HCT116 (cell line): Measurements from ENCODE around the gene THSD4. TPM values are rescaled to one million over a fixed set of nuclear protein-coding genes. Genes with fewer than 3 reads are reported as not detected.

Experiments
- ATAC-seq: fragments of 200-7000 bp; cut with Tn5 transposase; 2 replicates; pipeline ENCODE4 v1.9.1; 2020; ENCODE audit warnings: mild to moderate bottlenecking, moderate library complexity
- BruUV-seq: library from RNA; stranded (reverse); fragments of 400-500 nt; replicated peaks from 2 replicates; lab custom pipeline; 2021; lab: Mats Ljungman, UMichigan
- CTCF ChIA-PET: fragments of 300-600 bp; sonication (Branson Sonifier 250); formaldehyde crosslinking; loops from one replicate; lab custom pipeline; 2021; ENCODE audit warnings: antibody characterized with exemption; lab: Charles Lee
- POLR2A ChIA-PET: fragments of 300-600, 350-600 bp; sonication (Branson Sonifier 250); formaldehyde crosslinking; loops from one replicate; lab custom pipeline; 2021; ENCODE audit warnings: antibody characterized with exemption; lab: Charles Lee
- RAD21 ChIA-PET, 2 experiments: fragments of 300-600 bp; sonication (Branson Sonifier 250); formaldehyde crosslinking; loops; one replicate each; lab custom pipeline; 2023; ENCODE audit warnings: low total read pairs in 2 of 2; ENCODE audit not compliant: uncharacterized antibody in 2 of 2, unreplicated experiment in 2 of 2, low non-redundant PET in 1 of 2; lab: Charles Lee
- DNase-seq: peaks from one replicate; pipeline ENCODE4 v3.0.0-alpha.2; 2010; ENCODE audit warnings: low read depth, low spot score
- H2AFZ ChIP-seq: fragments of 200-600 bp; shearing (Covaris generic), sonication (generic); 2 replicates; pipeline ENCODE4 v1.6.1; 2017; ENCODE audit warnings: low read depth, mixed run types, mixed read lengths, antibody characterized with exemption, low read length; ENCODE audit not compliant: poor library complexity, severe bottlenecking
- H3K27ac ChIP-seq: 2 replicates; pipeline ENCODE4 v1.5.1; 2012; ENCODE audit warnings: low read depth, low read length
- H3K27me3 ChIP-seq: fragments of 200-600 bp; sonication (generic); 2 replicates; pipeline ENCODE4 v1.6.1; 2016; ENCODE audit warnings: mixed run types, low read length, mixed read lengths; ENCODE audit not compliant: insufficient read depth
- H3K36me3 ChIP-seq, 2 experiments: fragments of 200-500 bp in 1 of 2; fragments of 200-600 bp in 1 of 2; sonication (Bioruptor generic) in 1 of 2; sonication (generic) in 1 of 2; 2 replicates each; pipeline versions ENCODE4 v1.5.1 to v1.6.1; 2014 to 2016; ENCODE audit warnings: low read length in 2 of 2, inconsistent platforms in 1 of 2, mixed read lengths in 1 of 2, mixed run types in 1 of 2; ENCODE audit not compliant: insufficient read depth in 2 of 2, control insufficient read depth in 1 of 2
- H3K4me1 ChIP-seq, 2 experiments: fragments of 200-600 bp in 1 of 2; sonication (generic) in 1 of 2; 2 replicates each; pipeline versions ENCODE4 v1.5.1 to v1.6.1; 2012 to 2017; ENCODE audit warnings: low read length in 2 of 2, inconsistent platforms in 1 of 2, mild to moderate bottlenecking in 1 of 2, mixed read lengths in 1 of 2, mixed run types in 1 of 2, moderate library complexity in 1 of 2; ENCODE audit not compliant: insufficient read depth in 2 of 2, control insufficient read depth in 1 of 2
- H3K4me2 ChIP-seq: fragments of 200-600 bp; sonication (generic); 2 replicates; pipeline ENCODE4 v1.6.1; 2017; ENCODE audit warnings: mixed run types, low read length, mixed read lengths
- H3K4me3 ChIP-seq, 2 experiments: fragments of 200-600 bp in 1 of 2; sonication (generic) in 1 of 2; replicated peaks in 1 of 2; 2 replicates each; pipeline ENCODE4 v1.5.1; 2011 to 2016; ENCODE audit warnings: low read length in 2 of 2, control low read depth in 1 of 2, low read depth in 1 of 2, mild to moderate bottlenecking in 1 of 2, mixed read lengths in 1 of 2, mixed run types in 1 of 2
- H3K79me2 ChIP-seq: fragments of 200-600 bp; sonication (generic); 2 replicates; pipeline ENCODE4 v1.6.1; 2017; ENCODE audit warnings: mild to moderate bottlenecking, mixed run types, low read length, moderate library complexity, mixed read lengths; ENCODE audit not compliant: insufficient read depth
- H3K9ac ChIP-seq: fragments of 200-600 bp; sonication (generic); 2 replicates; pipeline ENCODE4 v1.6.1; 2016; ENCODE audit warnings: low read length, mixed read lengths
- H3K9me2 ChIP-seq: fragments of 200-600 bp; sonication (generic), shearing (Covaris generic); 2 replicates; pipeline ENCODE4 v1.6.1; 2017; ENCODE audit warnings: mixed run types, mild to moderate bottlenecking, moderate library complexity; ENCODE audit not compliant: insufficient read depth
- H3K9me3 ChIP-seq, 2 experiments: fragments of 200-500 bp in 1 of 2; fragments of 200-600 bp in 1 of 2; sonication (Bioruptor generic) in 1 of 2; sonication (generic) in 1 of 2; 2 replicates each; pipeline ENCODE4 v1.6.1; 2014 to 2017; ENCODE audit warnings: low read length in 2 of 2, mixed read lengths in 2 of 2, inconsistent platforms in 1 of 2, low read depth in 1 of 2, mild to moderate bottlenecking in 1 of 2, mixed run types in 1 of 2, moderate library complexity in 1 of 2; ENCODE audit not compliant: control insufficient read depth in 1 of 2, insufficient read depth in 1 of 2
- H4K20me1 ChIP-seq: fragments of 200-600 bp; sonication (generic), shearing (Covaris generic); 2 replicates; pipeline ENCODE4 v1.6.1; 2017; ENCODE audit warnings: mixed run types, mild to moderate bottlenecking, moderate library complexity; ENCODE audit not compliant: insufficient read depth
- CBX3 ChIP-seq: IDR thresholded peaks from 2 replicates; pipeline ENCODE4 v1.6.1; 2012; ENCODE audit warnings: low read depth
- EGR1 ChIP-seq: IDR thresholded peaks from 2 replicates; pipeline ENCODE4 v1.6.1; 2012; ENCODE audit warnings: low read depth
- ELF1 ChIP-seq: IDR thresholded peaks from 2 replicates; pipeline ENCODE4 v1.6.1; 2012; ENCODE audit warnings: low read depth, borderline replicate concordance
- EZH2 ChIP-seq: fragments of 200-600 bp; sonication (generic); IDR thresholded peaks from 2 replicates; pipeline ENCODE4 v1.6.1; 2017; ENCODE audit warnings: antibody characterized with exemption, mixed run types
- EZH2phosphoT487 ChIP-seq: fragments of 200-600 bp; IDR thresholded peaks from 2 replicates; pipeline ENCODE4 v1.6.1; 2018; ENCODE audit warnings: antibody characterized with exemption, borderline replicate concordance
- FOSL1 ChIP-seq: IDR thresholded peaks from 2 replicates; pipeline ENCODE4 v1.6.1; 2012; ENCODE audit warnings: low read depth
- JUND ChIP-seq: IDR thresholded peaks from 2 replicates; pipeline ENCODE4 v1.6.1; 2012
- POLR2A ChIP-seq: IDR thresholded peaks from 2 replicates; pipeline ENCODE4 v1.7.0; 2011; ENCODE audit warnings: borderline replicate concordance; ENCODE audit not compliant: insufficient read depth, insufficient read length; ENCODE audit errors: extremely low read depth
- POLR2AphosphoS5 ChIP-seq: IDR thresholded peaks from 2 replicates; pipeline ENCODE4 v1.6.1; 2011; ENCODE audit warnings: mild to moderate bottlenecking, low read depth, low read length, moderate library complexity
- SIN3A ChIP-seq: IDR thresholded peaks from 2 replicates; pipeline ENCODE4 v1.6.1; 2012; ENCODE audit warnings: low read depth
- SP1 ChIP-seq: IDR thresholded peaks from 2 replicates; pipeline ENCODE4 v1.6.1; 2012; ENCODE audit warnings: low read depth
- SRF ChIP-seq: IDR thresholded peaks from 2 replicates; pipeline ENCODE4 v1.6.1; 2012; ENCODE audit warnings: low read depth
- YY1 ChIP-seq: IDR thresholded peaks from 2 replicates; pipeline ENCODE4 v1.6.1; 2011; ENCODE audit warnings: low read length, low read depth, moderate library complexity, mild to moderate bottlenecking; ENCODE audit not compliant: insufficient replicate concordance; ENCODE audit errors: extremely low read depth
- ZFX ChIP-seq: fragments of 450-650 bp; IDR thresholded peaks from 2 replicates; pipeline ENCODE4 v1.6.1; 2017
- ZNF274 ChIP-seq: fragments of 200-500 bp; sonication (Bioruptor generic); IDR thresholded peaks from 2 replicates; pipeline ENCODE4 v1.6.1; 2014; ENCODE audit warnings: mild to moderate bottlenecking, low read depth, low read length, inconsistent platforms
- intact Hi-C: fragments of 100-400 bp; cut with micrococcal nuclease; formaldehyde crosslinking; loops from 2 replicates; pipeline ENCODE4 v1.10.0; 2022
- total RNA-seq: library from RNA; stranded (reverse); gene quantifications from one replicate; pipeline ENCODE4 v1.2.1, GENCODE V29; 2021; ENCODE audit not compliant: unreplicated experiment
- TF ChIP-seq, protein P1 (sequence below): IDR thresholded peaks from 2 replicates; pipeline ENCODE4 v1.6.1; 2012
- TF ChIP-seq, protein P2 (sequence below): IDR thresholded peaks from 2 replicates; pipeline ENCODE4 v1.6.1; 2011; ENCODE audit warnings: mild to moderate bottlenecking, low read length, moderate library complexity; ENCODE audit not compliant: insufficient replicate concordance; ENCODE audit errors: extremely low read depth
- TF ChIP-seq, protein P3 (sequence below), 3 experiments: fragments of 200-600 bp in 1 of 3; sonication (generic) in 1 of 3; IDR thresholded peaks in 2 of 3; conservative IDR thresholded peaks in 1 of 3; 2 replicates each; pipeline ENCODE4 v1.5.1; 2012 to 2017; ENCODE audit warnings: low read depth in 2 of 3, low read length in 2 of 3, antibody characterized with exemption in 1 of 3, borderline replicate concordance in 1 of 3, control low read depth in 1 of 3, mild to moderate bottlenecking in 1 of 3, mixed read lengths in 1 of 3, mixed run types in 1 of 3, moderate library complexity in 1 of 3; ENCODE audit not compliant: insufficient read depth in 1 of 3
- TF ChIP-seq, protein P4 (sequence below): IDR thresholded peaks from 2 replicates; pipeline ENCODE4 v1.6.1; 2012; ENCODE audit warnings: low read depth

The THSD4 gene
- total RNA-seq, 1 experiment from 2014 or later = 30.5 TPM

DNA sequence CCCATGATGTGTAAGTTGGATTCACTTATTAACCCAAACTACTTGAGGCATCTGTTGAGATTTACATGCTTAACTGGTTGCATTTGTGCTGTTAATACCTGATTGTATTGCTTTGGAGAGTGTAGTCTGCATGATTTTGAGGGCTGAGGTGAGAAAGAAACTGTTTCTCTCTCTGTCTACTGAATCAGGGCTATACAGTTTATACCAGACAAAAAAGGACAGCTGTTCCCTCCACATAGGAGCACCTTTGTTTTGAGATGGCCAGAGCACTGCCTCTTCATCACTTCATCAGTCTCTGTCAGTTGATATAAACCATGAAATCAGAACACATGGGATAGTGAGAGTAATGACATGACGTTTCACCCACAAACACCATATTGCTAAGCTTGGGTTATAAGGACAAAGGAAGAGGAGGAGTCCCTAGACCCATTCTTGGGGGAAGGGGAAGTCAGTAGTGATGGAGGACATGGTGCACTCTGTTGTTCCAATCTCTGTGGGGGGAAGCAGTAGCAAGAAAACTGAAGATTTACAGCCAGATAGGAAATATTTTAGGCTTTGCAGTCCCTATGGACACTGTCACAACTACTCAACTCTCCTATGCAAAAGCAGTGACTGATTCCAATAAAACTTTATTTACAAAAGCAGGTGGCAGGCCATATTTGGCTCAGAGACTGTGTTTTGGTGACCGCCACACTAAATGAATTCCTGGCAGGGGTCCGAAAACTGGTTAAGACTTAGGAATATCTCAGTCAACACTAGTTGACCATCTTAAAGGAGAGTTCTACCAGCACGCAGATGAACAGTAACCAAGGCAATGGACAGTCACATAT is 571.2 kb downstream of the THSD4 start:
- intact Hi-C loops = no loop called here
- Histone ChIP-seq H3K9ac (no peak overlapping the region), H3K4me1 (peaks cover 2 to 13% of the 10 kb centered on the region in 2 experiments; a peak in 2 of 4 replicates), H4K20me1 (no peaks in the 10 kb centered on the region), H3K79me2 (no peaks in the 10 kb centered on the region), H3K4me3 (no peak overlapping the region), H3K4me2 (no peak overlapping the region), H3K27me3 (no peaks in the 10 kb centered on the region), H3K9me3 (peaks cover 0 to 4% of the 10 kb centered on the region in 2 experiments; a peak in 1 of 4 replicates), H3K9me2 (no peaks in the 10 kb centered on the region), H3K36me3 (no peaks in the 10 kb centered on the region), H3K27ac (no peak overlapping the region), H2AFZ (no peak overlapping the region)
- ChIA-PET POLR2A (no interaction called here), CTCF (no interaction called here), RAD21 (no interaction called here)
- TF ChIP-seq ZNF274 = no peak
- no peak for TF ChIP-seq YY1
- TF ChIP-seq, protein P1, sequence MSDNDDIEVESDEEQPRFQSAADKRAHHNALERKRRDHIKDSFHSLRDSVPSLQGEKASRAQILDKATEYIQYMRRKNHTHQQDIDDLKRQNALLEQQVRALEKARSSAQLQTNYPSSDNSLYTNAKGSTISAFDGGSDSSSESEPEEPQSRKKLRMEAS = no peak
- no peak for TF ChIP-seq SIN3A
- TF ChIP-seq SRF = no peak
- TF ChIP-seq CBX3 = no peak
- TF ChIP-seq, protein P2, sequence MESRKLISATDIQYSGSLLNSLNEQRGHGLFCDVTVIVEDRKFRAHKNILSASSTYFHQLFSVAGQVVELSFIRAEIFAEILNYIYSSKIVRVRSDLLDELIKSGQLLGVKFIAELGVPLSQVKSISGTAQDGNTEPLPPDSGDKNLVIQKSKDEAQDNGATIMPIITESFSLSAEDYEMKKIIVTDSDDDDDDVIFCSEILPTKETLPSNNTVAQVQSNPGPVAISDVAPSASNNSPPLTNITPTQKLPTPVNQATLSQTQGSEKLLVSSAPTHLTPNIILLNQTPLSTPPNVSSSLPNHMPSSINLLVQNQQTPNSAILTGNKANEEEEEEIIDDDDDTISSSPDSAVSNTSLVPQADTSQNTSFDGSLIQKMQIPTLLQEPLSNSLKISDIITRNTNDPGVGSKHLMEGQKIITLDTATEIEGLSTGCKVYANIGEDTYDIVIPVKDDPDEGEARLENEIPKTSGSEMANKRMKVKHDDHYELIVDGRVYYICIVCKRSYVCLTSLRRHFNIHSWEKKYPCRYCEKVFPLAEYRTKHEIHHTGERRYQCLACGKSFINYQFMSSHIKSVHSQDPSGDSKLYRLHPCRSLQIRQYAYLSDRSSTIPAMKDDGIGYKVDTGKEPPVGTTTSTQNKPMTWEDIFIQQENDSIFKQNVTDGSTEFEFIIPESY = no peak
- TF ChIP-seq SP1 = no peak
- TF ChIP-seq, protein P3, sequence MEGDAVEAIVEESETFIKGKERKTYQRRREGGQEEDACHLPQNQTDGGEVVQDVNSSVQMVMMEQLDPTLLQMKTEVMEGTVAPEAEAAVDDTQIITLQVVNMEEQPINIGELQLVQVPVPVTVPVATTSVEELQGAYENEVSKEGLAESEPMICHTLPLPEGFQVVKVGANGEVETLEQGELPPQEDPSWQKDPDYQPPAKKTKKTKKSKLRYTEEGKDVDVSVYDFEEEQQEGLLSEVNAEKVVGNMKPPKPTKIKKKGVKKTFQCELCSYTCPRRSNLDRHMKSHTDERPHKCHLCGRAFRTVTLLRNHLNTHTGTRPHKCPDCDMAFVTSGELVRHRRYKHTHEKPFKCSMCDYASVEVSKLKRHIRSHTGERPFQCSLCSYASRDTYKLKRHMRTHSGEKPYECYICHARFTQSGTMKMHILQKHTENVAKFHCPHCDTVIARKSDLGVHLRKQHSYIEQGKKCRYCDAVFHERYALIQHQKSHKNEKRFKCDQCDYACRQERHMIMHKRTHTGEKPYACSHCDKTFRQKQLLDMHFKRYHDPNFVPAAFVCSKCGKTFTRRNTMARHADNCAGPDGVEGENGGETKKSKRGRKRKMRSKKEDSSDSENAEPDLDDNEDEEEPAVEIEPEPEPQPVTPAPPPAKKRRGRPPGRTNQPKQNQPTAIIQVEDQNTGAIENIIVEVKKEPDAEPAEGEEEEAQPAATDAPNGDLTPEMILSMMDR (IDR thresholded peaks at IDR 0.05 in 2 of 3, conservative IDR thresholded peaks at IDR 0.05 in 1 of 3; ENCODE audit: borderline replicate concordance in 1 of 3, insufficient read depth in 1 of 3, low read depth in 2 of 3, low read length in 2 of 3) = no peak
- TF ChIP-seq EZH2phosphoT487 = no peak
- no peak for TF ChIP-seq POLR2AphosphoS5
- TF ChIP-seq JUND = no peak
- TF ChIP-seq EZH2 = no peak
- TF ChIP-seq, protein P4, sequence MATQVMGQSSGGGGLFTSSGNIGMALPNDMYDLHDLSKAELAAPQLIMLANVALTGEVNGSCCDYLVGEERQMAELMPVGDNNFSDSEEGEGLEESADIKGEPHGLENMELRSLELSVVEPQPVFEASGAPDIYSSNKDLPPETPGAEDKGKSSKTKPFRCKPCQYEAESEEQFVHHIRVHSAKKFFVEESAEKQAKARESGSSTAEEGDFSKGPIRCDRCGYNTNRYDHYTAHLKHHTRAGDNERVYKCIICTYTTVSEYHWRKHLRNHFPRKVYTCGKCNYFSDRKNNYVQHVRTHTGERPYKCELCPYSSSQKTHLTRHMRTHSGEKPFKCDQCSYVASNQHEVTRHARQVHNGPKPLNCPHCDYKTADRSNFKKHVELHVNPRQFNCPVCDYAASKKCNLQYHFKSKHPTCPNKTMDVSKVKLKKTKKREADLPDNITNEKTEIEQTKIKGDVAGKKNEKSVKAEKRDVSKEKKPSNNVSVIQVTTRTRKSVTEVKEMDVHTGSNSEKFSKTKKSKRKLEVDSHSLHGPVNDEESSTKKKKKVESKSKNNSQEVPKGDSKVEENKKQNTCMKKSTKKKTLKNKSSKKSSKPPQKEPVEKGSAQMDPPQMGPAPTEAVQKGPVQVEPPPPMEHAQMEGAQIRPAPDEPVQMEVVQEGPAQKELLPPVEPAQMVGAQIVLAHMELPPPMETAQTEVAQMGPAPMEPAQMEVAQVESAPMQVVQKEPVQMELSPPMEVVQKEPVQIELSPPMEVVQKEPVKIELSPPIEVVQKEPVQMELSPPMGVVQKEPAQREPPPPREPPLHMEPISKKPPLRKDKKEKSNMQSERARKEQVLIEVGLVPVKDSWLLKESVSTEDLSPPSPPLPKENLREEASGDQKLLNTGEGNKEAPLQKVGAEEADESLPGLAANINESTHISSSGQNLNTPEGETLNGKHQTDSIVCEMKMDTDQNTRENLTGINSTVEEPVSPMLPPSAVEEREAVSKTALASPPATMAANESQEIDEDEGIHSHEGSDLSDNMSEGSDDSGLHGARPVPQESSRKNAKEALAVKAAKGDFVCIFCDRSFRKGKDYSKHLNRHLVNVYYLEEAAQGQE = no peak
- no peak for TF ChIP-seq ELF1
- no peak for TF ChIP-seq EGR1
- TF ChIP-seq FOSL1 = no peak
- no peak for TF ChIP-seq POLR2A
- no peak for TF ChIP-seq ZFX
- no peak for DNase-seq
- no TSS peak for BruUV-seq
- no peak for ATAC-seq
